MM.1S (cell line): ENCODE measurements around the gene ALDH18A1.

Experiments used
- CTCF ChIP-seq: fragments of 300-600 bp; sonication (generic); IDR thresholded peaks from 2 replicates; pipeline ENCODE4 v1.5.1; 2016; ENCODE audit warnings: antibody characterized with exemption, low read length, mixed read lengths
- EZH2 ChIP-seq: fragments of 300-600 bp; sonication (generic); optimal IDR thresholded peaks from 2 replicates; pipeline ENCODE3; 2017; ENCODE audit warnings: low read depth, mild to moderate bottlenecking, antibody characterized with exemption, low read length, mixed read lengths
- EZH2phosphoT487 ChIP-seq: fragments of 300-600 bp; sonication (generic); IDR thresholded peaks from 2 replicates; pipeline ENCODE4 v1.6.1; 2018; ENCODE audit warnings: antibody characterized with exemption, low read length

- TF ChIP-seq EZH2 = no peak
- TF ChIP-seq CTCF = no peak
- TF ChIP-seq EZH2phosphoT487 = no peak
These were observed 97.0 kb downstream of the ALDH18A1 start for GRCh38 chr10:95559471-95559870.
